Measurements from ENCODE around the gene SLC41A3. TPM values are rescaled to one million over a fixed set of nuclear protein-coding genes. Genes with fewer than 3 reads are reported as not detected.

The SLC41A3 gene
- total and polyA plus RNA-seq, 2 of the 8 experiments (the other 6 are each of a cell fraction or from before 2014, with no cell fraction given), result 30.2 to 56.4 TPM

DNA sequence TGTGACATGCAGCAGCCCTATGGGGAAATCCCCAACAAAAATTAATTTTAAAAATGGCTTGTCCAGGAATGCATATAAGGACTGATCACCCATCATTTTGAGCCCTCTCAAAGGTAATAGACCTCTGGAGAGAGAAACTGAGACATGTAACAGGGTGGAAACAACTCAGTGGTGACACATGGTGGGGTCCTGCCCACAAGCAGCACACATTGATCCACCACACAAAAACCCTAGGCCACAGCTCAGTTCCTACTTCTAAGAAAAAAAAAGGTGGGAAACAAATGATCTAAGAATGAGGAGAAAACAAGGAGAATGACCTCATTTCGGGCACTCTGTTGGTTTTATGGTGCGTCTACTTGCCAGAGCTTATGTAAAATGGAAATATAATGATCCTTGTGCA, 1.9 kb upstream of the SLC41A3 start:
- no peak for DNase-seq (ENCODE audit: low read depth in 1 of 2, low spot score in 2 of 2)
- Histone ChIP-seq H3K9me3 (ENCODE audit: insufficient read depth in 2 of 2, low read depth in 1 of 2, low read length in 1 of 2) (peaks cover 24 to 33% of the 10 kb centered on the region in 2 experiments), H3K27ac (ENCODE audit: low read depth, low read length) (no peak overlapping the region)

More for the DNA sequence above, 1.9 kb upstream of the SLC41A3 start:
- H3K23me2 ChIP-seq (ENCODE audit: low read depth, low read length), result peaks cover 4% of the 10 kb centered on the region; the same call in 1 of the 2 replicates
- no peak overlapping the region for H2BK5ac ChIP-seq (ENCODE audit: low read depth, low read length)
- H3K23ac ChIP-seq (ENCODE audit: insufficient read length), result no peak overlapping the region
- no peaks in the 10 kb centered on the region for H3K4me1 ChIP-seq (replicated peaks in 1 of 4; ENCODE audit: control insufficient read depth in 3 of 4, insufficient read depth in 4 of 4, low read length in 3 of 4)
- H3K9ac ChIP-seq (replicated peaks in 1 of 4; ENCODE audit: extremely low read depth in 1 of 4, low read depth in 3 of 4, low read length in 3 of 4), result no peak overlapping the region
- H2AFZ ChIP-seq (ENCODE audit: low read length), result no peak overlapping the region
- no peak overlapping the region for H2BK12ac ChIP-seq (ENCODE audit: low read depth, low read length)
- H3K4ac ChIP-seq (replicated peaks; ENCODE audit: insufficient read length, low read depth, low read length), result no peak overlapping the region
- no peak overlapping the region for H2BK15ac ChIP-seq (ENCODE audit: low read length)
- FAIRE-seq, result no peak
- no peak overlapping the region for H3K56ac ChIP-seq (replicated peaks; ENCODE audit: insufficient read length, low read depth, low read length)
- H3K4me2 ChIP-seq (ENCODE audit: insufficient read depth in 1 of 2, low read depth in 2 of 2, low read length in 2 of 2), result no peak overlapping the region
- TF ChIP-seq RFX5 (IDR thresholded peaks at IDR 0.05; ENCODE audit: borderline replicate concordance, low read depth, low read length) (no peak), SAP30 (IDR thresholded peaks at IDR 0.05; ENCODE audit: insufficient read depth, insufficient replicate concordance, low read length) (no peak), POU5F1 (IDR thresholded peaks at IDR 0.05; ENCODE audit: low read depth, low read length) (no peak), GTF2F1 (IDR thresholded peaks at IDR 0.05; ENCODE audit: borderline replicate concordance, low read depth, low read length) (no peak), CBX5 (IDR thresholded peaks at IDR 0.05; ENCODE audit: low read depth, low read length) (no peak), BRCA1 (IDR thresholded peaks at IDR 0.05; ENCODE audit: low read depth, low read length) (no peak), CBX8 (IDR thresholded peaks at IDR 0.05; ENCODE audit: borderline replicate concordance, low read depth, low read length) (no peak), BCL11A (IDR thresholded peaks at IDR 0.05; ENCODE audit: low read depth in 2 of 2, low read length in 2 of 2) (no peak), TEAD4 (IDR thresholded peaks at IDR 0.05; ENCODE audit: low read depth, low read length) (no peak), KDM5A (IDR thresholded peaks at IDR 0.05; ENCODE audit: low read length) (no peak), POLR2A (IDR thresholded peaks at IDR 0.05; ENCODE audit: control extremely low read depth in 1 of 2, low read depth in 2 of 2, low read length in 2 of 2) (no peak), NRF1 (IDR thresholded peaks at IDR 0.05; ENCODE audit: low read depth, low read length) (no peak), EZH2 (IDR thresholded peaks at IDR 0.05; ENCODE audit: low read depth, low read length, severe bottlenecking) (no peak), TCF12 (IDR thresholded peaks at IDR 0.05; ENCODE audit: low read depth, low read length) (no peak), PHF8 (conservative IDR thresholded peaks at IDR 0.05; ENCODE audit: low read depth, low read length) (no peak), TAF1 (IDR thresholded peaks at IDR 0.05; ENCODE audit: low read depth, low read length) (no peak)
- no peak overlapping the region for H2BK120ac ChIP-seq (replicated peaks; ENCODE audit: low read depth, low read length)
- H3K79me1 ChIP-seq (ENCODE audit: low read depth, low read length), result no peaks in the 10 kb centered on the region
- CTCF ChIA-PET (ENCODE audit: partially characterized antibody), result interaction anchor here (1.5 kb wide), 1 partner anchor 46 kb away, joined by 4 read pairs; no protein-coding TSS in a partner anchor
- no peaks in the 10 kb centered on the region; a peak in 1 of 7 replicates for H3K27me3 ChIP-seq (replicated peaks in 1 of 4; ENCODE audit: control insufficient read depth in 3 of 4, extremely low read depth in 1 of 4, insufficient read depth in 3 of 4, low read length in 3 of 4)
- H3K18ac ChIP-seq (ENCODE audit: extremely low read depth, low read length), result no peak overlapping the region
- no peak overlapping the region for H4K91ac ChIP-seq (replicated peaks; ENCODE audit: insufficient read length, low read length)
- no peak overlapping the region for H4K5ac ChIP-seq (ENCODE audit: insufficient read length, low read depth, low read length)
- no peaks in the 10 kb centered on the region for H4K20me1 ChIP-seq (replicated peaks in 1 of 2; ENCODE audit: control insufficient read depth in 1 of 2, insufficient read depth in 2 of 2, low read length in 2 of 2)
- H4K8ac ChIP-seq (ENCODE audit: extremely low read depth, insufficient read depth, low read length), result no peak overlapping the region
- POLR2A ChIA-PET (ENCODE audit: partially characterized antibody), result no interaction called here
- H2AK5ac ChIP-seq (ENCODE audit: low read depth, low read length), result no peak overlapping the region
- 72% methylated on average over 2 of the region's 2 CpGs; no CpG with 5 or more reads in 1 of the 2 experiments for WGBS, 2 experiments (ENCODE audit: extremely low coverage in 1 of 2, insufficient coverage in 1 of 2, insufficient read length in 1 of 2, insufficient replicate concordance in 2 of 2, low coverage in 1 of 2, low lambda C conversion rate in 2 of 2, missing lambda C conversion rate in 1 of 2)
- H3K36me3 ChIP-seq (ENCODE audit: control insufficient read depth in 2 of 4, insufficient read depth in 4 of 4, low read length in 3 of 4), result no peaks in the 10 kb centered on the region; a peak in 2 of 8 replicates
- H2BK20ac ChIP-seq (ENCODE audit: low read length), result no peak overlapping the region
- H3K14ac ChIP-seq (ENCODE audit: insufficient read length), result no peak overlapping the region
- H3K4me3 ChIP-seq (ENCODE audit: extremely low read depth in 1 of 4, insufficient read depth in 2 of 4, low read depth in 3 of 4, low read length in 4 of 4), result no peak overlapping the region
- no peaks in the 10 kb centered on the region for H3K79me2 ChIP-seq (ENCODE audit: control insufficient read depth in 1 of 2, insufficient read depth in 2 of 2, low read length in 2 of 2)
